Astrocyte of the cerebellum (primary cell): ENCODE results near the gene THSD8.
A peak's percentile ranks its signal among the peaks of the same experiment; 100 is the strongest.

Source experiments
- DNase-seq: peaks from one replicate; pipeline ENCODE4 v3.0.0-alpha.2; 2011; ENCODE audit warnings: low read depth
- H3K4me3 ChIP-seq: 2 replicates; pipeline ENCODE4 v1.5.1; 2011; ENCODE audit warnings: mild to moderate bottlenecking, low read depth, low read length, moderate library complexity
- in situ Hi-C: cut with HindIII; loops from 2 replicates; pipeline ENCODE4 v1.10.0; 2017; ENCODE audit warnings: low sequenced_read_pairs
- TF ChIP-seq, protein P1 (sequence below): IDR thresholded peaks from 2 replicates; pipeline ENCODE4 v1.5.1; 2012; ENCODE audit warnings: low read length, low read depth, moderate library complexity, mild to moderate bottlenecking; ENCODE audit errors: missing control alignments

The THSD8 gene

DNA sequence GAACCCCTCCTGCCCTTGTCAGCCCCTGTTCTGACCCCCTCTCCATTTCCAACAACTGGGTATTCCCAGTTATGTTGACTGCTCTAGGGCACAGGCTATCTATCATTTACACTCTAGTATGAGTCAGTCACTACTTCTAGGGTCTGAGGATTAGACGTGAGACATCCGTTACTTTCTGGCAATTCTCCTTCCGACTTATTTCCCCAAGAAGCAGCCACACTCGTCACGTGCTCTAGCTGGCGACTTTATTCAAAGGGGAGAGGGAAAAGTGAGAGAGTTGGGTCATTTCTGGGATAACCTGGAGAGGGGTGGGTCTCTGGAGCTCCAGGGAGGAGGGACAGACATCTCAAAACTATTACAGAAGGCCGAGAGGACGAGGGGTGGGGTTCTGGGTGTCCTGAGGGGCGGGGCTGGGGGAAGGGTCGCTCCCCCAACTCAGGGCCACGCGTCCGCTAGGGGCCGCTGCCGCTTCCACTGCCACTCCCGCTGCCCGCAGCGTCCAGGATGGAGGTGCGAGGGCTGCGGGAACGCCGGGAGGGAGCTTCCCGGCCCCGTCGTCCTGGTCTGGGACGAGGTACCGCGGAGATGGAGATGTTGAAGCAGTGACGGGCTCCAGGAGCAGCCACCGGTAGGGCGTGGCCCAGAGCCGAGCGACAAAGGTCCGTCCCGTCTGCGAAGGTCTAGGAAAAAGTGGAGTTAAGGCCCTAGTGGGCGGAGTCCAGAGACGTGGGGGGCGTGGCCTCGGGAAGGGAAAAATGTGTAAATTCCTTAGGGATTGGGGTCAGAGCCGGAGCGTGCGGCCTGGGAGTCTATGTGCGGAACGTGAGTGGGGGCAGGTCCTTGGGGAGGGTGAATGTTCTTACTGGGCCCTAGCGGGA, 23.6 kb downstream of the THSD8 start:
- DNase-seq = no peak
- TF ChIP-seq, protein P1, sequence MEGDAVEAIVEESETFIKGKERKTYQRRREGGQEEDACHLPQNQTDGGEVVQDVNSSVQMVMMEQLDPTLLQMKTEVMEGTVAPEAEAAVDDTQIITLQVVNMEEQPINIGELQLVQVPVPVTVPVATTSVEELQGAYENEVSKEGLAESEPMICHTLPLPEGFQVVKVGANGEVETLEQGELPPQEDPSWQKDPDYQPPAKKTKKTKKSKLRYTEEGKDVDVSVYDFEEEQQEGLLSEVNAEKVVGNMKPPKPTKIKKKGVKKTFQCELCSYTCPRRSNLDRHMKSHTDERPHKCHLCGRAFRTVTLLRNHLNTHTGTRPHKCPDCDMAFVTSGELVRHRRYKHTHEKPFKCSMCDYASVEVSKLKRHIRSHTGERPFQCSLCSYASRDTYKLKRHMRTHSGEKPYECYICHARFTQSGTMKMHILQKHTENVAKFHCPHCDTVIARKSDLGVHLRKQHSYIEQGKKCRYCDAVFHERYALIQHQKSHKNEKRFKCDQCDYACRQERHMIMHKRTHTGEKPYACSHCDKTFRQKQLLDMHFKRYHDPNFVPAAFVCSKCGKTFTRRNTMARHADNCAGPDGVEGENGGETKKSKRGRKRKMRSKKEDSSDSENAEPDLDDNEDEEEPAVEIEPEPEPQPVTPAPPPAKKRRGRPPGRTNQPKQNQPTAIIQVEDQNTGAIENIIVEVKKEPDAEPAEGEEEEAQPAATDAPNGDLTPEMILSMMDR = peak; percentile 38
- no peak overlapping the region for H3K4me3 ChIP-seq
- in situ Hi-C loops = no loop called here

DNA sequence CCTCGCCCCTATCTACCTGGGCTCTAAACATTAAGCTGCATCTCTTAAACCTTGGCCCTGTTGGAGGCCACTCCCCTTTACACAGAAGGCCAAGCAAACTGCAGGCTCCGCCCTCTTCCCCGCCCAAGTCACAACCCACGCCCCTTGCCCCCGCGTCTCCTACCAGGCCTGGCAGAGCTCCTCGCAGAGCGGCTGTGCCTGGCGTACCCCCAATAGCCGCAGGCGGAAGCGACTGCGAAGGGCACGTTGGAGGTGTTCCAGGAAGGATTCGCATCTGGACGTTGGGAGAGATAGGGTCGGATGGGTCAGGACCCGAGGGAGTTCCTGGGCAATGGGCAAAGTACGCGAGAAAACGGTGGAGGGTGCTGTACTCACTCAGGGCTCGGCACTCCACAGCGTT, 26.6 kb downstream of the THSD8 start:
- in situ Hi-C loops = no loop called here
- TF ChIP-seq, protein P1 = no peak
- no peak for DNase-seq
- H3K4me3 ChIP-seq = no peak overlapping the region

DNA sequence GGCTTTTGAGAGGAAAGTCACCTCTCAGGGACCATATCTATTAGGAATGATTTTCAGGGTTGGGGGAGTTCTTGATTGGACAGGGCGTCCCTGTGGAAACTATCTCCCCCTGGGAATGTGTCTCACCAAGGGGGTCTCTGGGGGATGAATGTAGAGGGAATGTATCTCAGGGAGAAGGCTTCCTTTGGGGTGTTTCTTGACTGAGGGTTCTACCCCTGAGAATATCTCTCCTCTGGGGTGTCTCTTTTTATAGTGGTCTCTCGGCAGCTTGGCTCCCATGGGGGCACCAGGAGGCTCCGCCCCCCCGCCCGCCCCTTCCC, 31.5 kb downstream of the THSD8 start:
- TF ChIP-seq, protein P1 = no peak
- in situ Hi-C loops = no loop called here
- DNase-seq = no peak
- no peak overlapping the region for H3K4me3 ChIP-seq

DNA sequence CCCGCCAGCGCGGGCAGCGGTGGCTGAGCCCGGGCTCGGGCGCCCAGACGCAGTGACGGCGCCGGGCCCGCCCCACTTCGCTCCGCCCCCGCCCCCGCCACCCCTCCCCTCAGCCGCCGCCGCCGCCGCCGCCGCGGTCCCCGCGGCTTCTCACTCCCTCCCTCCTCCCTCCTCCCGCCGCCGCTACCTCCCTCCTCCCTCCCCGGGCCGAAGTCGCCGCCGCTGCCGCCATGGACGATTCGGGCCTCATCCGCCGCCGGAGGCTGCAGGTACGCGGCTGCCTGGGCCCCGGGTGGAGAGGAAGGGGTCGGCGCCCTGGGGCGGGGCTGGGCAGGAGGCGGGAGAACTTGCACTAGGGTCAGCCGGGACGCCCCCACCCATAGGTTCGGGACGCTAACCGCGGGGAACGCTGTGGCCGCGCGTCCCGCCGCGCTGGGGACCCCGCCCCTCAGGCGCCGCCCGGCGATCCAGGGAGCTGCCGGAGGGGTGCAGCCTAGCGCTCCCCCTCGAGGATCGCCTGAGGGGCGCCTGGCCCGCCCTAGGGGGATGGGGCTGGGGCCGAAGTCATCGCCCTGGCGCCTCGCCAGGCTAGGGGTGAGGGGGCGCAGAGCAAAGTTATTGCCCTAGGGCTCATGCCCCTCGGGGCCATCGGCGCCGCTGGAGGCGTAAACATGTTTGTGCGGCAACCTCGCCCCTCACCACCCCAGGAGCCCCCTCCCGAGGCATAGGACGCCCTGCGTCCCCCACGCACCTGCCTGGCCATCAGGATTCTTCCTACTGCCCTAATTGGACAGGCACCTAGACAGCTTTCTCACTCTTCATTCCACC, 32.1 kb downstream of the THSD8 start:
- peak overlapping the region; percentile 48 for H3K4me3 ChIP-seq
- no peak for DNase-seq
- in situ Hi-C loops = no loop called here
- TF ChIP-seq, protein P1 = no peak

DNA sequence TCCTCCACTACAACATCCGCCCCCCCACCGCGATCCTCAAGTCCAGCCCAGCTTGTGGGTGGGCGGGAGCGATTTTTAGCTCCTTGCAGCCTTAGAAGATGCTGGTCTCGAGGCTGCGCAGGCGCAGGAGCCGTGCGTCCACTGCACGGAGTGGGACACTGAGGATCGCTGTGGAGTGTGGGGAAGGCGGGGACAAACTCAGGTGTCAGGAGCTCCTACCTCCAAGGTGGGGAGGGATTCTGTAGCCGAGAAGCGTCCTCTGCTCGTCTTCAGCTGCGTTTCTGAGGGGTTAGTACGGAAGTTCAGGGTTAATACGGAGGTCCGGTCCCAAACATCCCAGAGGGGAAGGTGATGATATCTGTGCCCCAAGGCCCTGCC, 32.7 kb downstream of the THSD8 start, which contains the start of gene RTBDN:
Gene RTBDN, minus strand, starts transcription at position 14 of the 378 bp plus-strand sequence. CDS start 4,600 bp downstream, outside the sequence.
- in situ Hi-C loops = no loop called here
- DNase-seq = no peak
- peak within 1 kb of the TSS; percentile 48 for H3K4me3 ChIP-seq
- TF ChIP-seq, protein P1 = no peak

DNA sequence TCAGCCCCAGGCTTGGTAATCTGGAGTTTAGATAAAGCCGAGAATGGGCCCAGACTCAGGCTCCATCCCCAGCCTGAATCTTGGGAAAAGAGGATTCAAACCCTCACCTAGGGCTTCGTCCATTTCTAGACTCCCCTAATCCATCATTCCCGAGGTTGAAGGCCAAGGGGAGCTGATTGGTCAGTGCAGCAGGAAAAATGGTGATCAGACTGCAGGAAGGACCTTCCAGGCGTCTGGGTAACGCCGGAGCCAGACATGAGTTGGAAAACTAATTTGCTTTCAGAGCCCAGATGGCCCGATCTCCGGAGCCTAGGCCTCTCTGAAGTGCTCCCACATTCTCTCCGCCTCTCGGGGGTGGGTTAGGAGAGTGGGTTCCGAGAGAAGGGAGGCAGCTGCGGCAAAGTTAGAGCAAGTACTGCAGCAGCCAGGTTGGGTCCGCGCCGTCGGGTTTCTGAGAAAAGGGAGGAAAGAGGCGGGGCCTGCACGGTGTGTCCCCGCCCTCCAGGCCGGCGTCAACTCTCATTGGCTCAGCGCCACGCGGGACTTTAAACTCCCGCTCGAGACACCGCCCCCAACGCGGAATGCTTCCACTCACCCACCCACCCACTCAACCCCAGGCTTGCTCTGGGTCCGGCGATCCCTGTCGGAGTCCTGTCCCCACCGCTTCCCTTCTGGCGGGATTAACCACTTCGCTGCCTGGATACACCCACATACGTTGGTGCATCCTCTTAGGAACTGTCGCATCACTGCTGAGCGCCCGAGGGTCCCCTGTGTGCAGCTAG, 33.3 kb downstream of the THSD8 start:
- no peak for DNase-seq
- in situ Hi-C loops = no loop called here
- TF ChIP-seq, protein P1 = no peak
- no peak overlapping the region for H3K4me3 ChIP-seq
